ENCODE data around the gene ATP6V1G3.

The ATP6V1G3 gene

DNA sequence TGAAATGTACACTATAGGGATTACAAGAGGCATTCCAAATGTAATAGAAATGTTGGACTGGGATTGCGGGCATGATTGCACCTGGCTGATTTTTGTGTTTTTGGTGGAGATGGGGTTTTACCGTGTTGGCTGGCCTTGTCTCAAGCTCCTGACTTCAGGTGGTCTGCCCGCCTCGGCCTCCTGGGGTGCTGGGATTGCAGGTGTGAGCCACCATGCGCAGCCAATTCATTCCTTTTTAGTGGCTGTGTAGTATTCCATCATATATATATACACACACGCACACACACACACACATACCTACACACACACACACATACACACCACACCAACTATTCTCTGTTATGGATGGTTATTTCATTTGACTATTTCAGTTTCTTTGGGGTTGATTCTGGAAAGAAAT lies 4.7 kb upstream of the ATP6V1G3 start:
- no peak overlapping the region for H3K9ac ChIP-seq (ENCODE audit: low read length)
- no peak overlapping the region for H3K4me2 ChIP-seq (ENCODE audit: low read depth, low read length, poor library complexity, severe bottlenecking)
- H3K27ac ChIP-seq (ENCODE audit: low read depth, low read length) = no peak overlapping the region
- peaks cover 37% of the 10 kb centered on the region; the same call in 1 of the 2 replicates for H3F3A ChIP-seq (ENCODE audit: insufficient read depth)
- H3K36me3 ChIP-seq (ENCODE audit: low read length) = 0 out of 2 replicates have a peak, but pooled peaks cover 3% of the 10 kb centered on the region
- no peaks in the 10 kb centered on the region for H3K9me2 ChIP-seq (replicated peaks; ENCODE audit: insufficient read depth, low read length)
- no peaks in the 10 kb centered on the region for H3K27me3 ChIP-seq (ENCODE audit: low read length)
- no peaks in the 10 kb centered on the region for H3K9me3 ChIP-seq (ENCODE audit: insufficient read depth, low read length)
- no peaks in the 10 kb centered on the region for H4K20me1 ChIP-seq (ENCODE audit: low read depth, low read length)
- no peak overlapping the region for H3K4me3 ChIP-seq (ENCODE audit: insufficient read depth, low read length, poor library complexity, severe bottlenecking)
- no peak overlapping the region for H2AFZ ChIP-seq (ENCODE audit: low read depth, low read length, severe bottlenecking)
- TF ChIP-seq CTCF (IDR thresholded peaks at IDR 0.05; ENCODE audit: insufficient read depth, low read length, poor library complexity, severe bottlenecking) (no peak), EZH2phosphoT487 (conservative IDR thresholded peaks at IDR 0.05; ENCODE audit: low read length) (no peak)
- no peaks in the 10 kb centered on the region for H3K79me2 ChIP-seq (ENCODE audit: insufficient read depth, low read length)

DNA sequence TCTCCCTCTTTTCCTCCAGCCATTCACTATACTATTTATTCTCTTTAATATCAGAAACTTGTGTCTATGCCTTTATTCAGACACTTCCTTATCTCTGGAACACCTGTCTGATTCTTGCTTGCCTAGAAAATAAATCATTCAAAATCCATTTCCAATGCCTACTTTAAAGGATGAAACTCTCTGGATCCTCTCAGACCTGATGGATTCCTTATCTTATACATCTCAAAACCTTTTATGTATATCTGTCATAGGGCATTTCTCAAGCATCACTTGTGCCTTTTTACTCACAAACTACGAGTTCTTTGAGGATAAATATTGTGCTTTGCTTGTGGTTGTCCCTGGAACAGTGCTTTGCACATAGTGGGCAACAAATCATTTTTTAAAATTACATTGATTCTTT lies 3.8 kb upstream of the ATP6V1G3 start:
- H2AFZ ChIP-seq (ENCODE audit: low read depth, low read length, severe bottlenecking) = peak overlapping the region; percentile 7
- H3K4me2 ChIP-seq (ENCODE audit: low read depth, low read length, poor library complexity, severe bottlenecking) = peak overlapping the region; percentile 97
- no peaks in the 10 kb centered on the region for H4K20me1 ChIP-seq (ENCODE audit: low read depth, low read length)
- 0 out of 2 replicates have a peak, but pooled peaks cover 3% of the 10 kb centered on the region for H3K36me3 ChIP-seq (ENCODE audit: low read length)
- H3K9me2 ChIP-seq (replicated peaks; ENCODE audit: insufficient read depth, low read length) = no peaks in the 10 kb centered on the region
- no peaks in the 10 kb centered on the region for H3K9me3 ChIP-seq (ENCODE audit: insufficient read depth, low read length)
- H3K4me3 ChIP-seq (ENCODE audit: insufficient read depth, low read length, poor library complexity, severe bottlenecking) = peak overlapping the region; percentile 29
- no peaks in the 10 kb centered on the region for H3K27me3 ChIP-seq (ENCODE audit: low read length)
- H3K79me2 ChIP-seq (ENCODE audit: insufficient read depth, low read length) = no peaks in the 10 kb centered on the region
- peak overlapping the region; percentile 84 for H3K27ac ChIP-seq (ENCODE audit: low read depth, low read length)
- H3F3A ChIP-seq (ENCODE audit: insufficient read depth) = peaks cover 42% of the 10 kb centered on the region; the same call in 1 of the 2 replicates
- peak overlapping the region; percentile 25; the same call in 1 of the 2 replicates for H3K9ac ChIP-seq (ENCODE audit: low read length)
- no peak for TF ChIP-seq CTCF (IDR thresholded peaks at IDR 0.05; ENCODE audit: insufficient read depth, low read length, poor library complexity, severe bottlenecking)
- no peak for TF ChIP-seq EZH2phosphoT487 (conservative IDR thresholded peaks at IDR 0.05; ENCODE audit: low read length)

DNA sequence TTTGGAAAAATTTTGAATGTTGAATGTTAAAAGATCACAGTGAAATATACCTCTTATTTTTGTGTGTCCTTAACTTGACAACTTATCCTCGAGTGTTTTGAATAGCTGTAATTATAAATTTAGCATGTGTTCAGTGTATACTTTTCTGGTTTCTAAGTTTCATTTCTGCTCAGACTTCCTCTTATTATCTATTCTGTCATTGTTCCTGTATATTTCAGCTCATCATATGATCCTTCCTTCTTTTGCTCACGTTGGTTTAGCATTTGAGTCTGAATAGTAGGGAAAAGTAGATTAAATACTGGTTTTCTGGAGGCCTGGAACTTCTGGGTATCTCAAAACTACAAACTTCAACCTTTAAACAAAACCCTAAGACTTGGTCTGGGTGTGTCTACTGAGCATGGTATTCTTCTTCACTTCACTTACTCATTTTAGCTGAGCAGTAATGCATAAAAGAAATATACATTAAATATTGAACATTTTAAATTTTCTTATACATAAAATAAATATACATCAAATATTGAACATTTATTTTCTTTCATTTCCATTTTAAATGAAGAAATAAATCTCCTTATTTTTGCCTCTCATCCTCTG lies 3.3 kb upstream of the ATP6V1G3 start:
- Histone ChIP-seq H3K36me3 (ENCODE audit: low read length) (0 out of 2 replicates have a peak, but pooled peaks cover 3% of the 10 kb centered on the region), H3K9ac (ENCODE audit: low read length) (no peak overlapping the region), H2AFZ (ENCODE audit: low read depth, low read length, severe bottlenecking) (no peak overlapping the region), H3K4me3 (ENCODE audit: insufficient read depth, low read length, poor library complexity, severe bottlenecking) (peak overlapping the region; percentile 37), H3K9me3 (ENCODE audit: insufficient read depth, low read length) (no peaks in the 10 kb centered on the region), H4K20me1 (ENCODE audit: low read depth, low read length) (no peaks in the 10 kb centered on the region), H3K27ac (ENCODE audit: low read depth, low read length) (peak overlapping the region; percentile 84), H3K9me2 (replicated peaks; ENCODE audit: insufficient read depth, low read length) (no peaks in the 10 kb centered on the region), H3K4me2 (ENCODE audit: low read depth, low read length, poor library complexity, severe bottlenecking) (peak overlapping the region; percentile 97), H3F3A (ENCODE audit: insufficient read depth) (peaks cover 45% of the 10 kb centered on the region; the same call in 1 of the 2 replicates), H3K27me3 (ENCODE audit: low read length) (no peaks in the 10 kb centered on the region), H3K79me2 (ENCODE audit: insufficient read depth, low read length) (no peaks in the 10 kb centered on the region)
- TF ChIP-seq CTCF (IDR thresholded peaks at IDR 0.05; ENCODE audit: insufficient read depth, low read length, poor library complexity, severe bottlenecking) (no peak), EZH2phosphoT487 (conservative IDR thresholded peaks at IDR 0.05; ENCODE audit: low read length) (no peak)

Data from SU-DHL-6 (cell line).